C4-2B (cell line): ENCODE data around the gene SSTR5.

Experiments used
- H3K27ac ChIP-seq: fragments of 450-650 bp; 2 replicates; pipeline ENCODE4 v1.5.1; 2017
- ZFX ChIP-seq: fragments of 450-650 bp; IDR thresholded peaks from 2 replicates; pipeline ENCODE4 v1.6.1; 2017
- TF ChIP-seq, protein P1 (sequence below): fragments of 450-650 bp; conservative IDR thresholded peaks from 2 replicates; pipeline ENCODE4 v1.5.1; 2017; ENCODE audit warnings: mild to moderate bottlenecking

The SSTR5 gene

DNA sequence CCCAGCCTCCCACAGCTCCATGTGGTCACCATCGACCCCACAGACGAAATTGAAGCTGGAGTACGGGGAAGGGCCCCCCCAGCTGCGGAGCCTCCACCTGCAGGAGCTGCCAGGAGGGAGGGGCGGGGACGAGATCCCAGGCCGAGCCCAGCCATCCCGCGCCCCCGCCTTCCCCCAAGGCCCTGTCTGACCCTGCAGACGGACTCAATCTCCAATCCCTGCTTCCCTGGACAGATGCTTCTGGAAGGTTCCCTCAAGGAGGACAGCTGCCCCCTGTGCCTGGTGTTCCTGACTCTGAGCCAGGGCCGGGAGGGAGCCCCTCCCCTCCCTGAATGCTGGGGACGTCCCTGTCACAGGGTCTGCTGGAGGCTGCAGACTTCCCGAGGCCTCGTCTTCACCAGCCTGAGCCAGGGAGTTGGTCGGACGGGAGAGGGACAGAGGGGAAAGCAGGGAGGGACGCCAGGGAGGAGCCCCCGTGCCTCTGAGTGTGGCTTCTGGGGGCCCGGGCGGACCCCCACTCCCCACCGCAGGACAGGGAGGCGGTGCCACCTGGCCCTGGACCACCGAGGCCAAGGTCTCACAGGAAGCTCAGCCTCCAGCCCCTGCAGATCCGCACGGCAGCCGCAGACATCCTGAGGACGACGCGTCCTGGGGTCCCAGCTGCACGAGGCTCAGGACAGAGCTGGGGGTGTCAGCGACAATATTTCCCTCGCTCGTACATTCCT is 44.8 kb downstream of the SSTR5 start:
- TF ChIP-seq, protein P1, sequence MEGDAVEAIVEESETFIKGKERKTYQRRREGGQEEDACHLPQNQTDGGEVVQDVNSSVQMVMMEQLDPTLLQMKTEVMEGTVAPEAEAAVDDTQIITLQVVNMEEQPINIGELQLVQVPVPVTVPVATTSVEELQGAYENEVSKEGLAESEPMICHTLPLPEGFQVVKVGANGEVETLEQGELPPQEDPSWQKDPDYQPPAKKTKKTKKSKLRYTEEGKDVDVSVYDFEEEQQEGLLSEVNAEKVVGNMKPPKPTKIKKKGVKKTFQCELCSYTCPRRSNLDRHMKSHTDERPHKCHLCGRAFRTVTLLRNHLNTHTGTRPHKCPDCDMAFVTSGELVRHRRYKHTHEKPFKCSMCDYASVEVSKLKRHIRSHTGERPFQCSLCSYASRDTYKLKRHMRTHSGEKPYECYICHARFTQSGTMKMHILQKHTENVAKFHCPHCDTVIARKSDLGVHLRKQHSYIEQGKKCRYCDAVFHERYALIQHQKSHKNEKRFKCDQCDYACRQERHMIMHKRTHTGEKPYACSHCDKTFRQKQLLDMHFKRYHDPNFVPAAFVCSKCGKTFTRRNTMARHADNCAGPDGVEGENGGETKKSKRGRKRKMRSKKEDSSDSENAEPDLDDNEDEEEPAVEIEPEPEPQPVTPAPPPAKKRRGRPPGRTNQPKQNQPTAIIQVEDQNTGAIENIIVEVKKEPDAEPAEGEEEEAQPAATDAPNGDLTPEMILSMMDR = no peak
- TF ChIP-seq ZFX = no peak

DNA sequence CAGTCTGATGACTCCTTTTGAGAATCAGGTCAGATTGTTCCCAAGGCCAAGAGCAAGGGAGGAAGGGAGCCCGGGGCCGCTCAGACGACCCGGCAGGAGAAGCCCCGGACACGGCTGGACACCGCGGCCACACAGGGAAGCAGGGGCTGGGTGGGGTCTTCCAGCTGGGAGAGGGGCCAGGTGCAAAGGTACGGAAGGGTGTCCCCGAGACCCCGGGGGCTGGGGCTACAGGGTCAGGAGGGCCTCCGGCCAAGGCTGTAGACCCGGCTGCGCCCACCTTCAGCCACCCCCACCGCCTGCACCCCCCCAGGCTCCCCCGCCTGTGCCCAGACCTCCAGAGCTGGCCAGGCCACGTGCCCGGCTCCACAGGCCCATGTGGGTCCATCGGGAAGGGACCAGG is 45.4 kb downstream of the SSTR5 start:
- TF ChIP-seq, protein P1 = no peak
- no peak for TF ChIP-seq ZFX
- H3K27ac ChIP-seq = no peak overlapping the region

More for the DNA sequence above, 44.8 kb downstream of the SSTR5 start:
- no peak overlapping the region for H3K27ac ChIP-seq

GRCh38 chr16:1119129-1119528 is 46.6 kb downstream of the SSTR5 start:
- TF ChIP-seq, protein P1 = no peak
- TF ChIP-seq ZFX = no peak
- H3K27ac ChIP-seq = no peak overlapping the region

DNA sequence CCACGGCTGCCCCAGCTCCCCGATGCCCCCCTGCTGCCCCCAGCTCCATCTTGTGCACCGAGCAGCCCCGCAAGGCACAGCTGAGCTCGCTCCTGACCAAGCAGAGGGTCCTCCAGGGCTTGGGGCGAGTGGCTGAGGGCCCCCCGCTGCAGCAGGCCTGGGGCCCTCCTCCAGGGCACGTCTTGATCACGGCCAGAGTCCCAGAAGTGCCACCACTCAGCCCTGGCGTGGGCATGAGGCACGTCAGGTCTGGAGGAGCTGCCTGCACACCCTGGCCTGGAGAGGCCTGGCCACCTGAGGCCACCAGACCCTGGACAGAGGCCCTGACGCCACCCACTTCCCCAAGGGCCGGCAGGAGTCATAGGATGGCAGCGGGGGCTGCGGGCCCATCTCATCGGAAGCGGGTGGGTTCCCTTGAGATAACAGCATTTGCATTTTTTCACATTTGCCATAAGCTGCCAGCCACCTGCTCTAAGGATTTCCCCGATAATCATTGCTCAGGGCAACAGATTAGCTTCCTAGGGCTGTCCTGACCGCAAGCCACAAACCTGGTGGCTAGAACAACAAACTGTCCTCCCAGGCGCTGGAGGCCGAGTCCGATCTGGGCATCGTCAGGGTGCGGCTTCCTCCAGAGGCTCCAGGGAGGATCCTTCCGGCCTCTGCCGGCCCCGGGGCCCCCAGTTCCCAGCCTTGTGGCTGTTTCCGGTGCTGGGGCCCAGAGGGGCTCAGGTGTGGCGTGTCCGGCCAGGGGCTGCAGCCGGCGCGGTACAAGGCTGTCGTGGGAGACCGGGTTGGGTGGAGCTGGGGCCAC is 47.4 kb downstream of the SSTR5 start:
- TF ChIP-seq, protein P1 = no peak
- TF ChIP-seq ZFX = no peak
- H3K27ac ChIP-seq = no peak overlapping the region

DNA sequence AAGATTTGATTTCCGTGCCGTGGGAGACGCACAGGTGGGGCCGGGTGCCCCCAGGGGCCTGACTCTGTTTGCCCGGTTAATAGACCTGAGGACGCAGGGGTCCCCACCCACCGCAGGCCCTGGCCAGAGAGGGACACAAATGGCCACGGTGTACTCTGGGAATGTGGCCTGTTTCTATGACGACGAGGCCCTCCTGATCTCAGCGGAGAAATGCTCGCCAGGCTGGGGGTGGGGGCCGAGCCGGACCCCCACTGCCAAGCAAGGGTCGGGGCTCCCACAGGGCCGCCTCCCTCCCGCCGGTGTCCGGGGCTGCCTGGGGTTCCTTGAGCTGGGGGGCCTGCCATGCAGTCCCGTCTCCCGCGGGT is 48.0 kb downstream of the SSTR5 start:
- no peak overlapping the region for H3K27ac ChIP-seq
- TF ChIP-seq, protein P1 = no peak
- no peak for TF ChIP-seq ZFX

DNA sequence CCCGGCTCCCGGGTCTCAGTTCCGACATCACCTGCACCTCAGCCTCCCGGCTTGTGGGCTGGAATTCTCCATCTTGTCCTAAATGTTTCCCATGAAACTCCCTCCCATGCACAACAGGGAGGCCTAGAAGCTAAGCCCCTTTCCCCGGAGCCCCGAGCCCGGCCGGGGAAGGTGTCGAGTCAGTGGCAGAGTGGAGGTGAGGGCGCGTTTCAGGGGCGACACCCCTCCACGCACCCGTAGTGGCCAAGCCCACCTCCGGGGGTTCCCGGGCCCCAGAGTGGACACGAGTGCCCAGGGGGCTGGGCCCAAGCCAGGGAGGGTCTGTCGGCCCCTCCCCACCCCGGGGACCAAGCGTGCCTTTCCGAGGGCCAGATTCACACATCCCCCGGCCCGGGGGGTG is 48.5 kb downstream of the SSTR5 start:
- H3K27ac ChIP-seq = no peak overlapping the region
- TF ChIP-seq ZFX = no peak
- TF ChIP-seq, protein P1 = no peak
